Airway epithelial cell (primary cell): ENCODE measurements around the gene CLNK. TPM values are rescaled to one million over a fixed set of nuclear protein-coding genes. Genes with fewer than 3 reads are reported as not detected.

Experiments
- total RNA-seq: library from RNA; depleted of rRNA; stranded (reverse); fragments of >200 nt; gene quantifications from 2 replicates; pipeline ENCODE4 v1.2.3, GENCODE V29; 2015

The CLNK gene
- not detected in 2 replicates for total RNA-seq

GRCh38 chr4:10684631-10685030, at the start of gene CLNK:
CLNK (minus strand) TSS chr4:10684768; CDS start chr4:10667869, 16,899 bp downstream.

GRCh38 chr4:10457255-10457801, 227.2 kb downstream of the CLNK start, which contains the start of gene ZNF518B:
ZNF518B (minus strand) TSS chr4:10457426; CDS start chr4:10446328, 11,098 bp downstream.

Other genes with a start within 250 kb of the CLNK start
- 11.8 and 18.3 TPM in 2 replicates for gene ZNF518B, start 227.3 kb downstream of the CLNK start, total RNA-seq